Upper lobe of right lung (tissue), 1 donor: ENCODE results near the gene PYGL. TPM values are rescaled to one million over a fixed set of nuclear protein-coding genes. Genes with fewer than 3 reads are reported as not detected.
"Not testable (repeated sequence)": the region's sequence is repeated elsewhere in the genome, so short reads cannot be mapped to it uniquely, and the experiment has no call there.

Source experiments
- ATAC-seq: fragments of 200-7000 bp; cut with Tn5 transposase; one replicate; pipeline ENCODE4 v1.9.1; 2020; ENCODE audit warnings: mild to moderate bottlenecking, moderate library complexity
- DNase-seq: peaks from one replicate; pipeline ENCODE4 v3.0.0-alpha.2; 2020
- H3K27ac ChIP-seq: fragments of 200-600 bp; one replicate; pipeline ENCODE4 v1.8.0; 2022
- H3K27me3 ChIP-seq: fragments of 200-600 bp; one replicate; pipeline ENCODE4 v1.8.0; 2022; ENCODE audit warnings: mild to moderate bottlenecking
- H3K36me3 ChIP-seq: fragments of 200-600 bp; one replicate; pipeline ENCODE4 v1.8.0; 2022
- H3K4me1 ChIP-seq: fragments of 200-600 bp; one replicate; pipeline ENCODE4 v1.8.0; 2022
- H3K4me3 ChIP-seq: fragments of 200-600 bp; one replicate; pipeline ENCODE4 v1.8.0; 2022; ENCODE audit warnings: mild to moderate bottlenecking
- H3K9me3 ChIP-seq: fragments of 200-600 bp; one replicate; pipeline ENCODE4 v1.8.0; 2022
- intact Hi-C: fragments of 100-400 bp; cut with DNase I; formaldehyde crosslinking; loops from one replicate; pipeline ENCODE4 v1.11.0; 2022
- total RNA-seq: library from RNA; stranded (reverse); fragmentation: NEBNext Ultra II Directional; extraction: Animal tissue kit (Norgen Biotek cat#: 25700); gene quantifications from one replicate; pipeline ENCODE4 v1.2.1, GENCODE V29; 2021
- TF ChIP-seq, protein P1 (sequence below): fragments of 200-600 bp; IDR thresholded peaks from one replicate; pipeline ENCODE4 v1.8.0; 2022; ENCODE audit warnings: antibody characterized with exemption
- donor health status: DM: no; HTN: yes; CAD: no; lungs with severe emphysema.

The PYGL gene
- total RNA-seq, 1 donor from 2014 or later: 46.3 TPM

DNA sequence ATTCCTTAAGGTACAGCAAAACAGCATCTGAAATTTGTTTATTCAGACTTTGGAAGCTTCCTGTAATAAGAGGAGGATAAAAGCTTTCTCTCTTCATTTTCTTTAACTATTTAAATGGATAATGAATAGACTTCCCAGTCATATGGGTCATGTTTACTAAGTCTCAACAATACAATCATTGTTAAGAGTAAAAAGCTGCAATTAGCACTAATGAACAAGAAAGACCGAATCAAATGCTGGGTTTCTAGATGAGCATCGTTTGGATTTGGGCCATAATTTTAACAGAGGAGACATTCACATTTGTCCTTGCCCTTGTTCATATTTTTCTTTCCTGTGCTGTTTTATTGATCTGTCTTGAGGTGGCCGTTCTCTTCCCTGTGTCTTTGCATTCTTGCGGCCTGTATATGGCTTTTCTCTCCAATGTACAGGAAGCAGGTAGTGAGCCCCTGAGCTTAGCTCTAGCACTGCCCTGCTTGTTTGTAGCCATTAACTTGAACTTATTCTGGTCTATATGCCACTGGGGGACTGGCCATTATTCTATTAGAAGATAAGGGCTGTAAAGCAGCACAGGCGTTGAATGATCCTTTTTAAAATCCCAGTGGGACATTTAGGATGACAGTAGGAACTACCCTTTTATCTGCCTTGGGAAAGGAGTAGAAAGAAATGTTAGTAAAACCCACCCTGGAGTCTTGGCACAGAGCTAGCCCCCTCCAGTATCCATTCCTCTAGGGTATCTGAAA, 37.8 kb downstream of the PYGL start:
- Histone ChIP-seq H3K27ac (no peak overlapping the region), H3K9me3 (no peaks in the 10 kb centered on the region), H3K36me3 (peaks cover 49% of the 10 kb centered on the region), H3K27me3 (no peaks in the 10 kb centered on the region), H3K4me3 (no peak overlapping the region), H3K4me1 (no peaks in the 10 kb centered on the region)
- no peak for ATAC-seq
- intact Hi-C loops: no loop called here
- TF ChIP-seq, protein P1, sequence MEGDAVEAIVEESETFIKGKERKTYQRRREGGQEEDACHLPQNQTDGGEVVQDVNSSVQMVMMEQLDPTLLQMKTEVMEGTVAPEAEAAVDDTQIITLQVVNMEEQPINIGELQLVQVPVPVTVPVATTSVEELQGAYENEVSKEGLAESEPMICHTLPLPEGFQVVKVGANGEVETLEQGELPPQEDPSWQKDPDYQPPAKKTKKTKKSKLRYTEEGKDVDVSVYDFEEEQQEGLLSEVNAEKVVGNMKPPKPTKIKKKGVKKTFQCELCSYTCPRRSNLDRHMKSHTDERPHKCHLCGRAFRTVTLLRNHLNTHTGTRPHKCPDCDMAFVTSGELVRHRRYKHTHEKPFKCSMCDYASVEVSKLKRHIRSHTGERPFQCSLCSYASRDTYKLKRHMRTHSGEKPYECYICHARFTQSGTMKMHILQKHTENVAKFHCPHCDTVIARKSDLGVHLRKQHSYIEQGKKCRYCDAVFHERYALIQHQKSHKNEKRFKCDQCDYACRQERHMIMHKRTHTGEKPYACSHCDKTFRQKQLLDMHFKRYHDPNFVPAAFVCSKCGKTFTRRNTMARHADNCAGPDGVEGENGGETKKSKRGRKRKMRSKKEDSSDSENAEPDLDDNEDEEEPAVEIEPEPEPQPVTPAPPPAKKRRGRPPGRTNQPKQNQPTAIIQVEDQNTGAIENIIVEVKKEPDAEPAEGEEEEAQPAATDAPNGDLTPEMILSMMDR: no peak
- DNase-seq: no peak

DNA sequence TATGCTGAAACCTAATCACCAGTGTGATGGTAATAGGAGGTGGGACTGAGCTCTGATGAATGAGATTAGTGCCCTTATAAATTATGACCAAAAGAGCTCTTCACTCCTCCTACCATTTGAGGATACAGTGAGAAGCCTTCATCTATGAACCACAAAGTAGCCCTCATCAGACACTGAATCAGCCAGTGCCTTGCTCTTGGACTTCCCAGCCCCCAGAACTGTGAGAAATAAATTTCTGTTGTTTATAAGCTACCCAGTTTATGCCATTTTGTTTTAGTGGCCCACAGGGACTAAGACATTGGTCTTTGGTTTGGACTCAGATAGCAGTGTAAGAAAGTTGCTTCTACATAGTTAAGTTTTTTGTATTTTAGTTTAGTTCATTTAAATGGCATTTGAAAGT, 39.6 kb downstream of the PYGL start:
- Histone ChIP-seq H3K4me3 (no peak overlapping the region), H3K27me3 (no peaks in the 10 kb centered on the region), H3K9me3 (no peaks in the 10 kb centered on the region), H3K27ac (no peak overlapping the region), H3K36me3 (peaks cover 35% of the 10 kb centered on the region), H3K4me1 (no peaks in the 10 kb centered on the region)
- DNase-seq: no peak
- intact Hi-C loops: no loop called here
- ATAC-seq: no peak
- TF ChIP-seq, protein P1: no peak

DNA sequence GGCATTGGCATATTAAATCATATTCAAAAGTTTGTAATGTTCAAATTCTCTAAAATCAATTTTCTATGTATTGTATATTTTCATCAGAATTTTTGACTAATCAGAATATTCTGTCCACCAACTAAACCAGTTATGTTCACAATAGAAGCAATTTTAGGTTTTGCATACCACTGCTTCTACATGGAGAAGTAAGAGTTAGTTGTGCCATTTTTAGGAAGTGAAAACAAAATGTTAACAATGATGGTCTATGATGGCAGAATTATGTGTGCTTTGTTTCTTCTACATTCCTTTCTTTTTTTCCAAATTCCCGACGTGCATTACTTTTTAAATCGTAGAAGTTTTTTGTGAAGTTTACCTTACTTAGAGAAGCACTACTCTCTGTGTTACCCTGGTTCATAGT, 42.9 kb downstream of the PYGL start:
- TF ChIP-seq, protein P1: no peak
- H3K36me3 ChIP-seq: peaks cover 3% of the 10 kb centered on the region
- DNase-seq (no peak), ATAC-seq (no peak)
- intact Hi-C loops: no loop called here
- no peaks in the 10 kb centered on the region for H3K4me1 ChIP-seq
- H3K9me3 ChIP-seq: no peaks in the 10 kb centered on the region
- no peak overlapping the region for H3K4me3 ChIP-seq
- no peaks in the 10 kb centered on the region for H3K27me3 ChIP-seq
- H3K27ac ChIP-seq: no peak overlapping the region

DNA sequence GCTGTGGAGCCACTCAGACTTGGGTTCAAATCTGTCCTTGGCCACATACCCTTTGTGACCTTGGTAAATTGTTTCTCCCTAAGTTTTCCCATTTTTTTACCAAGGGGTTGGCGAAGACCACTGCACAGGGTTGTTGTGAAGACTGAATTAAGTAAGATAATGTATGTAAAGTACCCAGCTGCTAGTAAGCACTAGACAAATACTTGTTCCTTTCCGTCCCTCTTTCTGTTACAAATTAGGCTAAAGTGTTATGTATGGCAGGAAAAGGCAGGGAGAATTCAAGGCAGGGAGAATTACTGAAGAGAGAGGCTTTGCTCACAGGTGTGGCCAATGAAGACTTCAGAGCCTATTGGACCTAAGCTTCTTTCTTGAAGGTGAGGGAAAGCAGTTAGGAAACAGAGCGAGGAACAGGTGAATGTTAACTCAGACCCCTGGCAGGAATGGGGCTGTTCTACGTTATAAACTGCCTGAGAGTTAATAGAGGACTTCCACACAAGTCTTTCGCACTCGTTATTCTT, 46.6 kb downstream of the PYGL start:
- Histone ChIP-seq H3K36me3 (no peaks in the 10 kb centered on the region), H3K27me3 (no peaks in the 10 kb centered on the region), H3K4me1 (no peaks in the 10 kb centered on the region), H3K4me3 (no peak overlapping the region), H3K9me3 (no peaks in the 10 kb centered on the region), H3K27ac (no peak overlapping the region)
- ATAC-seq (no peak), DNase-seq (no peak)
- TF ChIP-seq, protein P1: no peak
- intact Hi-C loops: no loop called here

DNA sequence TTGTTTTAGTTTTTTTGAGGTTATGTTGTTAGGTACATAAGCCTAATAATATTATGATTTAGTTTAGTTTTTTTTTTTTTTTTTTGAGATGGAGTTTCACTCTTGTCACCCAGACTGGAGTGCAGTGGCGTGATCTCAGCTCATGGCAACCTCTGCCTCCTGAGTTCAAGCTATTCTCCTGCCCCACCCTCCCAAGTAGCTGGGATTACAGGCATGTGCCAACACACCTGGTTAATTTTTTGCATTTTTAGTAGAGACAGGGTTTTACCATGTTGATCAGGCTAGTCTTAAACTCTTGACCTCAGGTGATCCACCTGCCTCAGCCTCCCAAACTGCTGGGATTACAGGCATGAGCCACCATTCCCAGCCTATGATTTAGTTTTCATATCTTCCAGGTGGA, 47.3 kb downstream of the PYGL start:
- ATAC-seq, H3K36me3 ChIP-seq, H3K27me3 ChIP-seq, intact Hi-C loops, H3K9me3 ChIP-seq, H3K4me3 ChIP-seq, H3K27ac ChIP-seq, H3K4me1 ChIP-seq, DNase-seq: not testable (repeated sequence)

DNA sequence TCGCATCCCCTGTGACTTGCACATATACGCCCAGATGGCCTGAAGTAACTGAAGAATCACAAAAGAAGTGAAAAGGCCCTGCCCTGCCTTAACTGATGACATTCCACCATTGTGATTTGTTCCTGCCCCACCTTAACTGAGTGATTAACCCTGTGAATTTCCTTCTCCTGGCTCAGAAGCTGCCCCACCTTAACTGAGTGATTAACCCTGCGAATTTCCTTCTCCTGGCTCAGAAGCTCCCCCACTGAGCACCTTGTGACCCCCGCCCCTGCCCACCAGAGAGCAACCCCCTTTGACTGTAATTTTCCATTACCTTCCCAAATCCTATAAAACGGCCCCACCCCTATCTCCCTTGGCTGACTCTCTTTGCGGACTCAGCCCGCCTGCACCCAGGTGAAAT, 47.9 kb downstream of the PYGL start:
- H3K4me3 ChIP-seq, H3K27me3 ChIP-seq, H3K36me3 ChIP-seq, H3K9me3 ChIP-seq, H3K4me1 ChIP-seq, ATAC-seq, H3K27ac ChIP-seq, DNase-seq, intact Hi-C loops: not testable (repeated sequence)
